Endothelial cell of umbilical vein (primary cell): ENCODE measurements around the gene ZNF182. TPM values are rescaled to one million over a fixed set of nuclear protein-coding genes. Genes with fewer than 3 reads are reported as not detected.

Source experiments
- BruUV-seq: library from RNA; stranded (reverse); fragments of 400-500 nt; replicated peaks from 2 replicates; lab custom pipeline; 2021; lab: Mats Ljungman, UMichigan
- CTCF ChIA-PET: fragments of 300-600, 350-600 bp; sonication (Branson Sonifier 250); formaldehyde crosslinking; loops from one replicate; lab custom pipeline; 2021; ENCODE audit warnings: antibody characterized with exemption, inconsistent platforms; lab: Charles Lee
- POLR2A ChIA-PET: fragments of 300-600, 350-600 bp; sonication (Branson Sonifier 250); formaldehyde crosslinking; loops from one replicate; lab custom pipeline; 2021; ENCODE audit warnings: antibody characterized with exemption, inconsistent platforms; lab: Charles Lee
- DNase-seq: peaks from one replicate; pipeline ENCODE4 v3.0.0-alpha.2; 2011; ENCODE audit warnings: low read depth, low spot score
- FAIRE-seq: peaks from 2 replicates; lab custom pipeline; 2011; peaks lifted over from hg19 to GRCh38; lab: Jason Lieb, UNC
- H2AFZ ChIP-seq: 2 replicates; pipeline ENCODE4 v1.6.0; 2012; ENCODE audit warnings: low read depth, low read length, control low read depth, inconsistent platforms
- H3K27ac ChIP-seq: 2 replicates; pipeline ENCODE4 v1.5.1; 2011; ENCODE audit warnings: low read depth, mild to moderate bottlenecking, control low read depth, low read length, moderate library complexity; ENCODE audit not compliant: insufficient read depth
- H3K27me3 ChIP-seq, 2 experiments: 2 replicates each; pipeline versions ENCODE4 v1.6.0 to v1.6.1; 2011; ENCODE audit warnings: low read length in 2 of 2, mixed read lengths in 1 of 2; ENCODE audit not compliant: control insufficient read depth in 2 of 2, insufficient read depth in 2 of 2
- H3K36me3 ChIP-seq, 2 experiments: 2 replicates in 1 of 2; 3 replicates in 1 of 2; pipeline ENCODE4 v1.5.1; 2011; ENCODE audit warnings: low read length in 2 of 2, mild to moderate bottlenecking in 1 of 2, moderate library complexity in 1 of 2; ENCODE audit not compliant: control insufficient read depth in 2 of 2, insufficient read depth in 2 of 2; ENCODE audit errors: extremely low read depth in 1 of 2
- H3K4me1 ChIP-seq: 3 replicates; pipeline ENCODE4 v1.5.1; 2011; ENCODE audit warnings: mild to moderate bottlenecking, low read length; ENCODE audit not compliant: control insufficient read depth, insufficient read depth; ENCODE audit errors: extremely low read depth
- H3K4me2 ChIP-seq: 2 replicates; pipeline ENCODE4 v1.6.1; 2011; ENCODE audit warnings: low read length, control low read depth, mixed read lengths; ENCODE audit not compliant: insufficient read depth
- H3K4me3 ChIP-seq, 3 experiments: fragments of 200-600 bp in 1 of 3; sonication (generic), shearing (Covaris generic) in 1 of 3; replicated peaks in 1 of 3; 2 replicates each; pipeline ENCODE4 v1.5.1; 2011 to 2016; ENCODE audit warnings: control low read depth in 3 of 3, low read length in 3 of 3, mild to moderate bottlenecking in 2 of 3, inconsistent platforms in 1 of 3, low read depth in 1 of 3, moderate library complexity in 1 of 3; ENCODE audit not compliant: insufficient read depth in 1 of 3
- H3K79me2 ChIP-seq: 2 replicates; pipeline ENCODE4 v1.6.0; 2012; ENCODE audit warnings: low read length, inconsistent platforms; ENCODE audit not compliant: control insufficient read depth, insufficient read depth
- H3K9ac ChIP-seq: replicated peaks from 2 replicates; pipeline ENCODE3; 2011; ENCODE audit warnings: low read length, control low read depth; ENCODE audit not compliant: insufficient read depth; ENCODE audit errors: extremely low read depth
- H3K9me1 ChIP-seq: replicated peaks from 3 replicates; pipeline ENCODE4 v1.6.0; 2011; ENCODE audit warnings: mild to moderate bottlenecking, low read length; ENCODE audit not compliant: control insufficient read depth, insufficient read depth; ENCODE audit errors: extremely low read depth
- H3K9me3 ChIP-seq: replicated peaks from 2 replicates; pipeline ENCODE4 v1.5.1; 2012; ENCODE audit warnings: low read length, inconsistent platforms; ENCODE audit not compliant: control insufficient read depth, insufficient read depth
- H4K20me1 ChIP-seq: replicated peaks from 2 replicates; pipeline ENCODE3; 2011; ENCODE audit warnings: mild to moderate bottlenecking, low read length; ENCODE audit not compliant: control insufficient read depth, insufficient read depth; ENCODE audit errors: extremely low read depth
- EZH2 ChIP-seq: IDR thresholded peaks from 2 replicates; pipeline ENCODE4 v1.6.1; 2012; ENCODE audit warnings: borderline replicate concordance, low read depth, mild to moderate bottlenecking, moderate library complexity, low read length, inconsistent platforms; ENCODE audit not compliant: severe bottlenecking
- JUN ChIP-seq: IDR thresholded peaks from 2 replicates; pipeline ENCODE4 v1.6.1; 2011; ENCODE audit warnings: borderline replicate concordance, low read depth; ENCODE audit not compliant: insufficient read length, insufficient read depth
- MYC ChIP-seq: IDR thresholded peaks from one replicate; pipeline ENCODE4 v1.6.1; 2011; ENCODE audit warnings: mild to moderate bottlenecking, low read depth, low read length
- POLR2A ChIP-seq: IDR thresholded peaks from 2 replicates; pipeline ENCODE4 v1.6.1; 2012; ENCODE audit warnings: low read depth, mild to moderate bottlenecking, control low read depth, low read length
- POLR2AphosphoS5 ChIP-seq: IDR thresholded peaks from 2 replicates; pipeline ENCODE4 v1.6.1; 2012; ENCODE audit warnings: low read depth, mild to moderate bottlenecking, control low read depth, low read length, moderate library complexity; ENCODE audit not compliant: insufficient read depth
- dilution Hi-C: fragments of 300-500 bp; cut with MboI; formaldehyde crosslinking; loops from one replicate; pipeline ENCODE4 v1.15.0; 2019; ENCODE audit warnings: low sequenced_read_pairs; ENCODE audit not compliant: extremely low pct_ligation_motif_present
- intact Hi-C: fragments of 100-400 bp; cut with micrococcal nuclease; formaldehyde crosslinking; loops from one replicate; pipeline ENCODE4 v1.10.0; 2022
- polyA plus RNA-seq, 4 experiments: library from polyadenylated mRNA; depleted of rRNA in 3 of 4; stranded (reverse) in 3 of 4; unstranded in 1 of 4; fragments of >200 nt; gene quantifications; 2 replicates each; pipeline versions ENCODE4 v1.2.1 to v1.2.3, GENCODE V29; 2011 to 2012; ENCODE audit warnings: missing spikeins in 1 of 4
- total RNA-seq: library from RNA; stranded (reverse); gene quantifications from 2 replicates; pipeline ENCODE4 v1.2.3, GENCODE V29; 2021
- TF ChIP-seq, protein P1 (sequence below): IDR thresholded peaks from 2 replicates; pipeline ENCODE4 v1.6.1; 2011; ENCODE audit not compliant: insufficient read depth, insufficient read length
- TF ChIP-seq, protein P2 (sequence below), 2 donors: IDR thresholded peaks; 1 replicate in 1 of 2; 2 replicates in 1 of 2; pipeline ENCODE4 v1.5.1; 2011; ENCODE audit warnings: low read length in 2 of 2, mild to moderate bottlenecking in 2 of 2, moderate library complexity in 2 of 2, control low read depth in 1 of 2, inconsistent platforms in 1 of 2, low read depth in 1 of 2; ENCODE audit not compliant: insufficient read depth in 1 of 2; ENCODE audit errors: extremely low read depth in 1 of 2

ZNF182 gene
- total and polyA plus RNA-seq, 2 donors (not counting 3 experiments of a cell fraction or from before 2014, with no cell fraction given), result 0.90 to 3.9 TPM

DNA sequence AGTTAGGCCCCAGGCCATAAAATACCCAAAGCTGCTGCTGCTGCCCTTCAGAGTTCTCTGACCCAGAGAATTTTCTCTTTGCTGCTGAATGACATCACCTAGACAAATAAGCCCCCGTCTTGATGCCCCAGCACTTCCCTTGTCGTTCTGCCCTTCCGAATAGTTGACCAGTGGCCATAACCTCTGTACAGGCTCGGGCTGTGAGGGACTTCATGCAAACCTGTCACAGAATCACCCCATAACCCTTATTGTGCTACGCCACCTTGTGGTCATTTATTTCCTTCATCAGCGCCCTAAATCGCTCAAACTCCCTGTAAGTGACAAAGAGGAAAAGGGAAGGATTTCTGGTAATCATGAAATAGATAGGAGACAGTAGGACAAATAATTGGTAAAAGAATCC lies 21.8 kb upstream of the ZNF182 start:
- H3K4me1 ChIP-seq, result peaks cover 2% of the 10 kb centered on the region
- no peaks in the 10 kb centered on the region for H3K36me3 ChIP-seq
- peak overlapping the region; percentile 34 for H2AFZ ChIP-seq
- H3K9me1 ChIP-seq, result no peaks in the 10 kb centered on the region
- H3K27me3 ChIP-seq, result no peaks in the 10 kb centered on the region
- no peak overlapping the region for H3K4me3 ChIP-seq
- BruUV-seq, result no TSS peak
- intact Hi-C loops (loop anchor here (1.0 kb wide), 1 partner anchor 189 kb away; the partner anchor contains the start of gene ZNF81), dilution Hi-C loops (no loop called here)
- no peak overlapping the region for H3K9ac ChIP-seq
- H4K20me1 ChIP-seq, result no peaks in the 10 kb centered on the region
- H3K4me2 ChIP-seq, result no peak overlapping the region
- no peak overlapping the region for H3K27ac ChIP-seq
- FAIRE-seq, result peak; percentile 98
- H3K79me2 ChIP-seq, result no peaks in the 10 kb centered on the region
- H3K9me3 ChIP-seq, result no peaks in the 10 kb centered on the region
- peak; percentile 63 for DNase-seq
- POLR2A ChIA-PET, result no interaction called here
- CTCF ChIA-PET, result interaction anchor here (0.5 kb wide), 1 partner anchor 318 kb away, joined by 4 read pairs; no protein-coding TSS in a partner anchor
- no peak for TF ChIP-seq MYC
- TF ChIP-seq EZH2, result no peak
- TF ChIP-seq, protein P1, sequence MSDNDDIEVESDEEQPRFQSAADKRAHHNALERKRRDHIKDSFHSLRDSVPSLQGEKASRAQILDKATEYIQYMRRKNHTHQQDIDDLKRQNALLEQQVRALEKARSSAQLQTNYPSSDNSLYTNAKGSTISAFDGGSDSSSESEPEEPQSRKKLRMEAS, result no peak
- no peak for TF ChIP-seq POLR2AphosphoS5
- TF ChIP-seq POLR2A, result no peak
- TF ChIP-seq JUN, result no peak
- TF ChIP-seq, protein P2, sequence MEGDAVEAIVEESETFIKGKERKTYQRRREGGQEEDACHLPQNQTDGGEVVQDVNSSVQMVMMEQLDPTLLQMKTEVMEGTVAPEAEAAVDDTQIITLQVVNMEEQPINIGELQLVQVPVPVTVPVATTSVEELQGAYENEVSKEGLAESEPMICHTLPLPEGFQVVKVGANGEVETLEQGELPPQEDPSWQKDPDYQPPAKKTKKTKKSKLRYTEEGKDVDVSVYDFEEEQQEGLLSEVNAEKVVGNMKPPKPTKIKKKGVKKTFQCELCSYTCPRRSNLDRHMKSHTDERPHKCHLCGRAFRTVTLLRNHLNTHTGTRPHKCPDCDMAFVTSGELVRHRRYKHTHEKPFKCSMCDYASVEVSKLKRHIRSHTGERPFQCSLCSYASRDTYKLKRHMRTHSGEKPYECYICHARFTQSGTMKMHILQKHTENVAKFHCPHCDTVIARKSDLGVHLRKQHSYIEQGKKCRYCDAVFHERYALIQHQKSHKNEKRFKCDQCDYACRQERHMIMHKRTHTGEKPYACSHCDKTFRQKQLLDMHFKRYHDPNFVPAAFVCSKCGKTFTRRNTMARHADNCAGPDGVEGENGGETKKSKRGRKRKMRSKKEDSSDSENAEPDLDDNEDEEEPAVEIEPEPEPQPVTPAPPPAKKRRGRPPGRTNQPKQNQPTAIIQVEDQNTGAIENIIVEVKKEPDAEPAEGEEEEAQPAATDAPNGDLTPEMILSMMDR (IDR thresholded peaks at IDR 0.05; ENCODE audit: extremely low read depth in 1 of 2, insufficient read depth in 1 of 2, low read depth in 1 of 2, low read length in 2 of 2), result peak; percentile 39 to 41
